Lung (tissue), 12 donors: Measurements from ENCODE around the gene CFAP20. TPM values are rescaled to one million over a fixed set of nuclear protein-coding genes. Genes with fewer than 3 reads are reported as not detected.

ENCODE experiments used
- ATAC-seq: fragments of 200-7000 bp; cut with Tn5 transposase; one replicate; pipeline ENCODE4 v1.9.1; 2020; ENCODE audit warnings: moderate number of reproducible peaks; ENCODE audit not compliant: insufficient read depth, low FRiP score
- DNase-seq, 3 donors: peaks; one replicate each; pipeline ENCODE4 v3.0.0-alpha.2; 2013 to 2017
- H3K27ac ChIP-seq, 2 donors: one replicate each; pipeline ENCODE4 v1.5.1; 2013; ENCODE audit warnings: mild to moderate bottlenecking in 2 of 2, moderate library complexity in 2 of 2, control low read depth in 1 of 2, inconsistent platforms in 1 of 2, low read depth in 1 of 2, low read length in 1 of 2
- H3K27me3 ChIP-seq, 3 donors: one replicate each; pipeline ENCODE4 v1.5.1; 2013; ENCODE audit warnings: low read length in 2 of 3; ENCODE audit not compliant: control insufficient read depth in 3 of 3, insufficient read depth in 3 of 3
- H3K36me3 ChIP-seq, 4 donors: one replicate each; pipeline ENCODE4 v1.5.1; 2013; ENCODE audit warnings: low read length in 4 of 4, mild to moderate bottlenecking in 1 of 4, moderate library complexity in 1 of 4; ENCODE audit not compliant: control insufficient read depth in 4 of 4, insufficient read depth in 4 of 4
- H3K4me1 ChIP-seq, 5 donors: one replicate each; pipeline ENCODE4 v1.5.1; 2013; ENCODE audit warnings: low read length in 5 of 5, mild to moderate bottlenecking in 2 of 5, moderate library complexity in 1 of 5; ENCODE audit not compliant: control insufficient read depth in 5 of 5, insufficient read depth in 5 of 5
- H3K4me3 ChIP-seq: one replicate; pipeline ENCODE4 v1.5.1; 2013; ENCODE audit warnings: mild to moderate bottlenecking, control low read depth, moderate library complexity
- H3K9ac ChIP-seq, 2 donors: one replicate each; pipeline ENCODE4 v1.5.1; 2013; ENCODE audit warnings: low read length in 2 of 2, control low read depth in 1 of 2; ENCODE audit not compliant: insufficient read depth in 1 of 2
- H3K9me3 ChIP-seq, 4 donors: one replicate each; pipeline ENCODE4 v1.5.1; 2013; ENCODE audit warnings: low read length in 3 of 4, mild to moderate bottlenecking in 1 of 4, moderate library complexity in 1 of 4; ENCODE audit not compliant: control insufficient read depth in 4 of 4, insufficient read depth in 3 of 4
- CTCF ChIP-seq: IDR thresholded peaks from 2 replicates; pipeline ENCODE4 v1.5.1; 2012; ENCODE audit warnings: mild to moderate bottlenecking; ENCODE audit errors: control extremely low read depth, extremely low read depth
- WGBS, 2 donors: extraction: QIAGEN DNeasy Blood & Tissue Kit; methylation state at CpG; one replicate each; pipeline ENCODE4 v1.1.7; 2013; 5-methylcytosine and 5-hydroxymethylcytosine counted together
- polyA plus RNA-seq, 2 donors: library from polyadenylated mRNA; stranded (reverse); fragments of 200-250 nt; gene quantifications; one replicate each; pipeline ENCODE4 v1.2.1, GENCODE V29; 2013
- total RNA-seq, 2 donors: library from RNA; depleted of rRNA in 1 of 2; stranded (reverse); fragments of >200 nt in 1 of 2; gene quantifications; one replicate each; pipeline ENCODE4 v1.2.1, GENCODE V29; 2014 to 2021
- donor health status: control.
- donor health status: control.
- donor health status: Bipolar disorder and iron deficiency.
- donor health status: healthy.
- donor health status: DM: yes; HTN: yes; CAD: no.

The CFAP20 gene
- total and polyA plus RNA-seq, 4 donors, result 20.6 to 86.3 (median 34.7) TPM

GRCh38 chr16:58109330-58109729 lies 19.9 kb downstream of the CFAP20 start:
- no peak for DNase-seq
- no peak overlapping the region for H3K4me3 ChIP-seq
- TF ChIP-seq CTCF, result no peak
- no peak overlapping the region for H3K9ac ChIP-seq
- H3K27me3 ChIP-seq, result no peaks in the 10 kb centered on the region
- H3K36me3 ChIP-seq, result peaks cover 5 to 20% (median 11%) of the 10 kb centered on the region in 4 donors
- H3K9me3 ChIP-seq, result no peaks in the 10 kb centered on the region
- H3K4me1 ChIP-seq, result peaks cover 0 to 4% (median 0%) of the 10 kb centered on the region in 5 donors
- 41 to 71% methylated on average over 8 of the region's 8 CpGs for WGBS, 2 donors
- H3K27ac ChIP-seq, result no peak overlapping the region
- ATAC-seq, result no peak

GRCh38 chr16:58107709-58108108 lies 21.5 kb downstream of the CFAP20 start:
- DNase-seq, result peak in 2 of 3 donors; percentile 39 to 58
- no peak for TF ChIP-seq CTCF
- H3K4me1 ChIP-seq, result peaks cover 0 to 4% (median 0%) of the 10 kb centered on the region in 5 donors
- H3K9me3 ChIP-seq, result no peaks in the 10 kb centered on the region
- H3K9ac ChIP-seq, result no peak overlapping the region
- WGBS, 2 donors, result 83 to 89% methylated on average over 2 of the region's 2 CpGs
- H3K27me3 ChIP-seq, result no peaks in the 10 kb centered on the region
- ATAC-seq, result no peak
- H3K27ac ChIP-seq, result no peak overlapping the region
- H3K36me3 ChIP-seq, result peaks cover 0 to 6% (median 1%) of the 10 kb centered on the region in 4 donors
- H3K4me3 ChIP-seq, result no peak overlapping the region

GRCh38 chr16:58107228-58107627 lies 22.0 kb downstream of the CFAP20 start:
- no peak for ATAC-seq
- H3K36me3 ChIP-seq, result peaks cover 0 to 4% (median 0%) of the 10 kb centered on the region in 4 donors
- no peak overlapping the region for H3K9ac ChIP-seq
- WGBS, 2 donors, result 62 to 63% methylated on average over 2 of the region's 2 CpGs
- no peaks in the 10 kb centered on the region for H3K9me3 ChIP-seq
- no peak overlapping the region for H3K27ac ChIP-seq
- TF ChIP-seq CTCF, result no peak
- DNase-seq, result no peak
- H3K27me3 ChIP-seq, result no peaks in the 10 kb centered on the region
- no peak overlapping the region for H3K4me3 ChIP-seq
- peaks cover 0 to 4% (median 0%) of the 10 kb centered on the region in 5 donors for H3K4me1 ChIP-seq

GRCh38 chr16:58105631-58106030 lies 23.6 kb downstream of the CFAP20 start:
- 0 to 8% methylated on average over 1 of the region's 1 CpG for WGBS, 2 donors
- H3K9ac ChIP-seq, result no peak overlapping the region
- peaks cover 0 to 3% (median 0%) of the 10 kb centered on the region in 5 donors for H3K4me1 ChIP-seq
- no peak overlapping the region for H3K27ac ChIP-seq
- no peaks in the 10 kb centered on the region for H3K27me3 ChIP-seq
- ATAC-seq (no peak), DNase-seq (peak in 1 of 3 donors; percentile 43)
- no peak for TF ChIP-seq CTCF
- no peaks in the 10 kb centered on the region for H3K9me3 ChIP-seq
- no peak overlapping the region for H3K4me3 ChIP-seq
- H3K36me3 ChIP-seq, result no peaks in the 10 kb centered on the region
